Measurements from ENCODE around the gene HSPA9. TPM values are rescaled to one million over a fixed set of nuclear protein-coding genes. Genes with fewer than 3 reads are reported as not detected.

The HSPA9 gene
- total RNA-seq, 1 donor from 2014 or later: 695 TPM

DNA sequence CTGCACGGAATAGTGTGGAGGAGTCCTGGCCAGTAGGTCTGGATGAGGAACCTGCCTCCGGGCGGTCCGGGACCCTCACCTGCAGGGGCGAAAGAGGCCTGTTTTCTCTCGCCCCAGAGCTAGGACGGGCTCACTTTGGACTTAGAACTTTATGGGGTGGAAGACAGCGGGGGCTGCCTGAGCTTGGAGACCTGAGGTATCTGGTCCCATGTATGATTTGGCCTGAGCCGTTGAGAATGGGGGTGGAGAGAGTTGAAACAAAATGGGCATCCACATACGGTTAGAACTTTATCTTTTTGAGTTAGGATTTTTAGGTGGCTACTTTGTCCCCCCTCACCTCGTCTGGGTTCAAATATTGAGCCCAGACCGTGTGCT, 31.5 kb downstream of the HSPA9 start:
- H3K4me3 ChIP-seq (ENCODE audit: low read depth, low read length): peak overlapping the region; percentile 71
- no peaks in the 10 kb centered on the region for H3K27me3 ChIP-seq (ENCODE audit: control insufficient read depth, insufficient read depth, low read length)
- no peak for DNase-seq (ENCODE audit: low read depth)
- TF ChIP-seq, protein P1, sequence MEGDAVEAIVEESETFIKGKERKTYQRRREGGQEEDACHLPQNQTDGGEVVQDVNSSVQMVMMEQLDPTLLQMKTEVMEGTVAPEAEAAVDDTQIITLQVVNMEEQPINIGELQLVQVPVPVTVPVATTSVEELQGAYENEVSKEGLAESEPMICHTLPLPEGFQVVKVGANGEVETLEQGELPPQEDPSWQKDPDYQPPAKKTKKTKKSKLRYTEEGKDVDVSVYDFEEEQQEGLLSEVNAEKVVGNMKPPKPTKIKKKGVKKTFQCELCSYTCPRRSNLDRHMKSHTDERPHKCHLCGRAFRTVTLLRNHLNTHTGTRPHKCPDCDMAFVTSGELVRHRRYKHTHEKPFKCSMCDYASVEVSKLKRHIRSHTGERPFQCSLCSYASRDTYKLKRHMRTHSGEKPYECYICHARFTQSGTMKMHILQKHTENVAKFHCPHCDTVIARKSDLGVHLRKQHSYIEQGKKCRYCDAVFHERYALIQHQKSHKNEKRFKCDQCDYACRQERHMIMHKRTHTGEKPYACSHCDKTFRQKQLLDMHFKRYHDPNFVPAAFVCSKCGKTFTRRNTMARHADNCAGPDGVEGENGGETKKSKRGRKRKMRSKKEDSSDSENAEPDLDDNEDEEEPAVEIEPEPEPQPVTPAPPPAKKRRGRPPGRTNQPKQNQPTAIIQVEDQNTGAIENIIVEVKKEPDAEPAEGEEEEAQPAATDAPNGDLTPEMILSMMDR (IDR thresholded peaks at IDR 0.05; ENCODE audit: insufficient read depth, low read length, poor library complexity, severe bottlenecking): no peak
- no peaks in the 10 kb centered on the region for H3K36me3 ChIP-seq (ENCODE audit: control insufficient read depth, insufficient read depth, low read length)

DNA sequence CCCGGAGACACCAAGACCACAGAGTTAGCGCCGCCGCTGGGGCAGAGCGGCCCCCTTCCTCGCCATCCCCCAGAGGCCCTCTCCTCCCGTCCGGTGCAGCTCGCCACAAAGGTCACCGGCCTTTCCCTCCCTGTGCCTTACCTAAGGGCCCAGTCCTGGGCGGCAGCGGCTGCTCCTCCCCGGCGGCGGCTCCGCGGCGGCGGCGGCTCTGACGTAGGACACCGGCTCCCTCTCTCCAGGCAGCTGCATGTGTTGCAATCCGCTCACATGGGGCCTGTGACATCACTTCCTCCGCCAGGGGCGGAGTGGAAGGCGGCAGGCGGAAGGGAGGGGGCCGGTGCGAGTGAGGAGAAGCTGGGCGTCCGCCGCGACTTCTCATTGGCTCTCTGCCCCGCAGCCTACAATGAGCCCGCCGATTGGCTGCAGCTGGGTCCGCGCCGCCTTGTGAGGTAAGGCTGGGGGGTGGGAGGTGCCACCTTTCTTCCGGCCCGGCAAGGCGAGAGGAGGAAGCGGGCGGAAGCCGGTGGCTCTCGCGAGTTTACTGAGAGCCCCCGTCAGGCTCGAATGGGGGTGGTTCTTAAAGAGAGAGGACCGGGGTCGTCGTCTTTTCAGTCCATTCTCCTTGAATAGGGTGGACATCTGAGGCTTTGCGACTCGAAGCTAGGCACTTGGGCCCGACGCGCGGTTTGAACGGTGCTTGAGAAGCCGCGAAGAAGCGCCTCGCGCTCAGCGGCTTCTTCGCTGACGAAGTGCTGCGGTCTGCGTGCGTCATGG, 32.1 kb downstream of the HSPA9 start, which contains the start of gene ETF1:
Gene ETF1 (minus strand): TSS at position 281 of the 774 bp plus-strand sequence. CDS start 318 bp downstream, outside the sequence.
- no peaks in the 10 kb centered on the region for H3K36me3 ChIP-seq (ENCODE audit: control insufficient read depth, insufficient read depth, low read length)
- H3K27me3 ChIP-seq (ENCODE audit: control insufficient read depth, insufficient read depth, low read length): no peaks in the 10 kb centered on the region
- DNase-seq (ENCODE audit: low read depth): peak; percentile 94
- TF ChIP-seq, protein P1 (IDR thresholded peaks at IDR 0.05; ENCODE audit: insufficient read depth, low read length, poor library complexity, severe bottlenecking): no peak
- H3K4me3 ChIP-seq (ENCODE audit: low read depth, low read length): peak within 1 kb of the TSS; percentile 71

DNA sequence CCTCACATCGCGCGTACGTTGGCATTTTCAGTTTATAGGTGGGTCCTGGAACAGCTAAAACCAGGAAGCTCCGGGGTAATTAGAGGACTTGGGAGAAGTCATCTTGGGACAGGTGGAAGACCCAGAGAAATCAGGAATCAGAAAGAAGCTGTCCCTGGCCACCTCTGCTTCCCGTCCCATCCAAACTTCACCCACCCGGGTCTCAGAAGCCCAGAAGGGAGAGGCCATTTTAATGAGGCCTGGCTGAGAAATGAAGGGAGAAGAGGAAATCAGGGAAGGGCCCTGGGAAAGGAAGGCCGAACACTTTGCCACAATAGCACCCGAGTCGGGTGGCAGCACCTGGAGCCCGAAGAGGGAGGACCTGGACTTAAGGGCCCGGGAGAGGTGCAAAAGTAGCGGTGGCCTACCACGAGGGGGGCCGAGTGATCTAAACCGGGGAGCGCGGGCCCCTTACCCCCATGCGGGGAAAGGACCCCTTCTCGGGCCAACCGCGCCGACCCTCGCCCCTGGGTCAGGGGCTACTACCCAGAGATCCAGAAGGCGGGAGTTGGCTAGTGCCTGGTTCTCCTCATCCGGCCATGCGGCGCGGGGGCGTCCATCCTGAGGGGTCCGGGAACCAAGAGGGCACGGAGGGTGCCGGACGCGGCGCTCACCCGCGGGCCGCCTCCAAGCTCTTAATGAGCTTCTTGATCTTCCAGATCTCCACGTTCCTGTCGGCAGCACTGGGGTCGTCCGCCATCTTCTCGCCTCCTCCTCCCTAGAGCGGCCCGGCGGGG, 32.8 kb downstream of the HSPA9 start:
- TF ChIP-seq, protein P1 (IDR thresholded peaks at IDR 0.05; ENCODE audit: insufficient read depth, low read length, poor library complexity, severe bottlenecking): no peak
- DNase-seq (ENCODE audit: low read depth): no peak
- Histone ChIP-seq H3K4me3 (ENCODE audit: low read depth, low read length) (peak overlapping the region; percentile 70), H3K27me3 (ENCODE audit: control insufficient read depth, insufficient read depth, low read length) (no peaks in the 10 kb centered on the region), H3K36me3 (ENCODE audit: control insufficient read depth, insufficient read depth, low read length) (no peaks in the 10 kb centered on the region)

DNA sequence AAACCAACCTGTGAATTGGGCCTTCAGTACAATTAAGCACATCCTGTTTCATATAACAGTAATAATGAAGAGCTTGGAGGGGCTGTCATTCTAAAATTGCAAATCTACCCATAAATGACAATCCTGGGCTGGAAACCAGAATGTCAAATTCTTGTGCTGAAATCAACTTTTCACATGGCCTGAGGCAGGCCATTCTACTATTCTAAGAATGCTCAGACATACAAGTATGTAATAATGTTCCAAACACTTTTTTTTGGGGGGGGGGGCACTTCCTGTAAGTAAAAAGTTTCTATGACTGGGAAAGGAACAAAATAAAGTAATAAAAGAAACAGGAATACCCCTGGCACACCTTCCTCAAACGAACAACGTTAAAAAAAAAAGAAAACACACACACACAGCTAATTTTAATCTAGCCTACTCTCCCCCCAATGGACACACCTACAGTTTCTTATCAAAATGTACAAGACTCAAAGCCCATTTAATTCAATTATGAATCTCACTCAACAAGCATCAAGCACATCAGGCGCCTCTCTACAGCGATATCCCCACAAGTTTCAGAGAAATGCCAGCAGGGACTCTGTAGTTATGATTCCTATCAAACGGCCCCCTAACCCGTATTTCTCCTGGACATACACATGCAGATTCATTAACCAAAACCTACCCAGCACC, 33.6 kb downstream of the HSPA9 start:
- Histone ChIP-seq H3K36me3 (ENCODE audit: control insufficient read depth, insufficient read depth, low read length) (no peaks in the 10 kb centered on the region), H3K4me3 (ENCODE audit: low read depth, low read length) (peak overlapping the region; percentile 70), H3K27me3 (ENCODE audit: control insufficient read depth, insufficient read depth, low read length) (no peaks in the 10 kb centered on the region)
- no peak for DNase-seq (ENCODE audit: low read depth)
- TF ChIP-seq, protein P1 (IDR thresholded peaks at IDR 0.05; ENCODE audit: insufficient read depth, low read length, poor library complexity, severe bottlenecking): no peak

DNA sequence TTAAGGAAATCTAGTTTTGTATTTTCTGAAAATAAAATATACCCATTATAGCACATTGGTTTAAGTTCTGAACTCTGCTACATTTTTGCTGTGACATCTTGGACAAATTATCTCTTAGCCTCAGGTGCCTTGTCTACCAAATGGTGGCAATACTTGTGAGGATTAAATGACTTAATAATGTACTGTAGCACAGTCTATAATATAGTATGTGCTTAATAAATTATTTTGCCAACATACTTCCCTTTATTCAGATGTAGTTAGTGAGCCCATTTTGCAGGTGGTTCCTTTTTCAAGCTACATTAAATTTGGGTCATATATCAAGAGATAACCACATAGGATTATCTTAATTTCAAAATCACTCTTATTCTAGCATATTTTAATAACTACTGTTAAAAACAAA, 35.4 kb downstream of the HSPA9 start:
- H3K4me3 ChIP-seq (ENCODE audit: low read depth, low read length): no peak overlapping the region
- TF ChIP-seq, protein P1 (IDR thresholded peaks at IDR 0.05; ENCODE audit: insufficient read depth, low read length, poor library complexity, severe bottlenecking): no peak
- H3K27me3 ChIP-seq (ENCODE audit: control insufficient read depth, insufficient read depth, low read length): no peaks in the 10 kb centered on the region
- no peak for DNase-seq (ENCODE audit: low read depth)
- H3K36me3 ChIP-seq (ENCODE audit: control insufficient read depth, insufficient read depth, low read length): no peaks in the 10 kb centered on the region
